Parathyroid adenoma (tissue), 2 donors: ENCODE data around the gene MTHFD2.

Experiments
- H2AFZ ChIP-seq: fragments of 300-600 bp; sonication (generic); one replicate; pipeline ENCODE4 v1.7.0; 2017; ENCODE audit warnings: antibody characterized with exemption, mild to moderate bottlenecking
- H3K27ac ChIP-seq: fragments of 300-600 bp; sonication (generic); one replicate; pipeline ENCODE4 v1.7.0; 2017
- H3K27me3 ChIP-seq: fragments of 300-600 bp; sonication (generic); one replicate; pipeline ENCODE4 v1.7.0; 2017; ENCODE audit warnings: low read length; ENCODE audit not compliant: control insufficient read depth, insufficient read depth
- H3K36me3 ChIP-seq: fragments of 300-600 bp; sonication (generic); one replicate; pipeline ENCODE4 v1.7.0; 2017; ENCODE audit warnings: low read length; ENCODE audit not compliant: control insufficient read depth, insufficient read depth
- H3K4me1 ChIP-seq: fragments of 300-600 bp; sonication (generic); one replicate; pipeline ENCODE4 v1.7.0; 2017; ENCODE audit warnings: control low read depth
- H3K4me2 ChIP-seq: fragments of 300-600 bp; sonication (generic); one replicate; pipeline ENCODE4 v1.7.0; 2017; ENCODE audit warnings: low read length
- H3K4me3 ChIP-seq: fragments of 300-600 bp; sonication (generic); one replicate; pipeline ENCODE4 v1.7.0; 2017; ENCODE audit warnings: low read depth, low read length
- H3K79me2 ChIP-seq: fragments of 300-600 bp; sonication (generic); one replicate; pipeline ENCODE4 v1.7.0; 2017; ENCODE audit warnings: control low read depth
- H3K9ac ChIP-seq: fragments of 300-600 bp; sonication (generic); one replicate; pipeline ENCODE4 v1.7.0; 2017; ENCODE audit warnings: mild to moderate bottlenecking
- H3K9me3 ChIP-seq: fragments of 300-600 bp; sonication (generic); one replicate; pipeline ENCODE4 v1.7.0; 2017; ENCODE audit warnings: low read length; ENCODE audit not compliant: control insufficient read depth
- TF ChIP-seq, protein P1 (sequence below): fragments of 300-600 bp; sonication (generic); IDR thresholded peaks from one replicate; pipeline ENCODE4 v1.7.0; 2017; ENCODE audit warnings: antibody characterized with exemption, mild to moderate bottlenecking
- donor health status: primary hyperparathyroidism.

MTHFD2 gene

DNA sequence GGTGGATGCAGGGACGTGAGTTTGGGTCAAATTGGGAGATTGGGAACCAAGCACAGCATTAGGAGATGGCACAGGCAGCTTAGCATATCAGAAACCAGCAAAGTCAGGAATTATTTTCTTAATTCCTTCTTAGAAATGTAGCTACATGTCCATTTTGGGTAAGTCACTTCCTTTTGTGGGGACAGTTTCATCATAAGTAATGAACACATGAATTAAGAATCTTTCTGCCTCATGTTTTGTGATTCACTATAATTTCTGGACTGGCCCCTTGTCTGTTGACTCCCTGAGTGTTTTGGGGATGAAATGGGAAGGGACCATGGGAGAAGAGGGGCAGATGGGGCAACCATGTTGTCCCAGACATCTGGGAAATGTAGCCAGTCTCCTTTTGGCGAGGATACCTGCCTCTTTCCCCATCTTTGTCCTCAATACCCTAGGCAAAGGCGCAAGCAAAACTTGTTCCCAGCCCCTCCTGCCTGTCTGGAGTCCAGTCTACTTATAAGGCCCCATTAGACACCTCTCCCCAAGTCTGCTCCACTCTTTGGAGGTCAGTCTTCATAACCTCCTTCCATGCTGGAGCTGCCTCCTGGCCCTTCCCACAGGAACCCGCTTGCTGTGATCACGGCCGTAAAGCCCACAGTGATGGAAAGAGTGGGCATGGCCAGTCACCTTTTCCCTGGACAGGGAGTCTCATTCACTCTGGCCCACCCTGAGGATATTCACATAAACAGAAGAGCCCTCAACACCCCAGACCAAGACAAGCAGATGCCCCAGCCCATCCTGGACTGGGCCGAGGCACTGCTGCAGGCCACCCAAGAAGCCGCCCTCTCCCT is 25.7 kb downstream of the MTHFD2 start:
- no peak overlapping the region for H3K9ac ChIP-seq
- peaks cover 4% of the 10 kb centered on the region for H3K4me1 ChIP-seq
- H3K79me2 ChIP-seq: no peaks in the 10 kb centered on the region
- no peaks in the 10 kb centered on the region for H3K9me3 ChIP-seq
- H2AFZ ChIP-seq: no peak overlapping the region
- H3K36me3 ChIP-seq: no peaks in the 10 kb centered on the region
- H3K27ac ChIP-seq: no peak overlapping the region
- H3K4me2 ChIP-seq: no peak overlapping the region
- H3K27me3 ChIP-seq: no peaks in the 10 kb centered on the region
- no peak overlapping the region for H3K4me3 ChIP-seq
- TF ChIP-seq, protein P1, sequence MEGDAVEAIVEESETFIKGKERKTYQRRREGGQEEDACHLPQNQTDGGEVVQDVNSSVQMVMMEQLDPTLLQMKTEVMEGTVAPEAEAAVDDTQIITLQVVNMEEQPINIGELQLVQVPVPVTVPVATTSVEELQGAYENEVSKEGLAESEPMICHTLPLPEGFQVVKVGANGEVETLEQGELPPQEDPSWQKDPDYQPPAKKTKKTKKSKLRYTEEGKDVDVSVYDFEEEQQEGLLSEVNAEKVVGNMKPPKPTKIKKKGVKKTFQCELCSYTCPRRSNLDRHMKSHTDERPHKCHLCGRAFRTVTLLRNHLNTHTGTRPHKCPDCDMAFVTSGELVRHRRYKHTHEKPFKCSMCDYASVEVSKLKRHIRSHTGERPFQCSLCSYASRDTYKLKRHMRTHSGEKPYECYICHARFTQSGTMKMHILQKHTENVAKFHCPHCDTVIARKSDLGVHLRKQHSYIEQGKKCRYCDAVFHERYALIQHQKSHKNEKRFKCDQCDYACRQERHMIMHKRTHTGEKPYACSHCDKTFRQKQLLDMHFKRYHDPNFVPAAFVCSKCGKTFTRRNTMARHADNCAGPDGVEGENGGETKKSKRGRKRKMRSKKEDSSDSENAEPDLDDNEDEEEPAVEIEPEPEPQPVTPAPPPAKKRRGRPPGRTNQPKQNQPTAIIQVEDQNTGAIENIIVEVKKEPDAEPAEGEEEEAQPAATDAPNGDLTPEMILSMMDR: no peak

DNA sequence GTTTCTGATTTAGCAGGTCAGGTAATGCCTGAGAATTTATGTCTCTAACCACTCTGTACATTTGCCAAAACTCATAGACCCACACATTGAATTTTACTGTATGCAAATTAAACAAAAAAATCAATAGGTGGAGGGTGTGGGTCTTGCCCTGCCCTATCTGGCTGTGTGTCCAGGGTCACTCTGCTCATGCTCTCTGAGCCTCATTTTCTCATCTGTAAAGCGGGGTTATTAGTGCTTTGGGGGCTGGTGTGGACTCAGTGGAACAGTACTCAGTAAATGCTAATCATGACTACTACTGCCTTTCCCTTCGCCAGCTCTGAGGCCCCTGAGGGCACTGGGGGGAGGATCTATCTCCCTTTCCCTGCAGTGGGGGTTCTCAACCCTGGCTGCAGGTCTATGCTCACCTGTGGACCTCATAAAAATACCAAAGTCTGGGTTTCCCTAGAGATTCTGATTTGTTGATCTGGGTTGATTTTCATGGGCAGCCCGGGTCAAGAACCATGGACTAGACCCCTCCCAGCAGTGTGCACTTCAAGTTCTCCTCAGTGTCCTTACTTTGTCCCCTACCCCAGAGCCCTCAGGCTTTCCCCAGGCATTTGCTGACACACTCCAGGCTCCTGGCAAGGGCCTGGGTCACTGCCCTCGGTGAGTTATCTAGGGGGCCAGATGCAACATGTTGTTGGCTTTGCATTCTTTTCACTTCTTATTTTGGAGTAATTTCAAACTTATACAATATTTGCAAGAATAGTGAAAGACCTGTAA is 27.5 kb downstream of the MTHFD2 start:
- Histone ChIP-seq H3K4me3 (no peak overlapping the region), H3K36me3 (no peaks in the 10 kb centered on the region), H2AFZ (no peak overlapping the region)

DNA sequence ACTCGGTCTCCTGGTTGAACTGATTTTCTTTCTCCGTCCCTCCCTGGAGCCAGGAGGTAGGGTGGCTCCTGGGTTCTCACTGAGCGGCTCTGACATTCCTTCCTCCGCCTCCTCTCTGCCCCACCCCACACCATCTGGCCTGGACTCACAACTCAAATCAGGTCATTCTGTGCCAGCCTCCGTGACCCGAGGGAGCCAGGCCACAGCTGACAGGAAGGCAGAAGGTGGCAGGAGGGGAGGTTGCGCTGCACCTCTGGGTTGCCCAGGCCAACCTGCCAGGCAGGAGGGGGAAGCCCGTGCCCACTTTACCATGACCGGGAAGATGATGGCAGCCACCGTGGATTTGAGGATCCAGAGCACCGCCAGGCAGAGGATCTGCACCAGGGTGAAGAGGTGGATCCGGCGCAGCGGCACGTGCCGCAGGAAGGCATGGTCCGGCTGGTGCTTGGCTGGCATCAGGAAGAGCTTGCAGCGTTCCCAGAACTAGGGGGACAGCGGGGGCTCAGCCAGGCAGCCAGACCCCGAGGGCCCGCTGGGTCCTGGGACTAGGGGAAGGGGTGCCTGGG is 28.3 kb downstream of the MTHFD2 start:
- no peak overlapping the region for H3K27ac ChIP-seq

More for the DNA sequence above, 27.5 kb downstream of the MTHFD2 start:
- H3K27ac ChIP-seq: no peak overlapping the region
- no peaks in the 10 kb centered on the region for H3K4me1 ChIP-seq
- no peaks in the 10 kb centered on the region for H3K9me3 ChIP-seq
- H3K27me3 ChIP-seq: no peaks in the 10 kb centered on the region
- no peak overlapping the region for H3K4me2 ChIP-seq
- H3K79me2 ChIP-seq: no peaks in the 10 kb centered on the region
- no peak overlapping the region for H3K9ac ChIP-seq
- TF ChIP-seq, protein P1: no peak

DNA sequence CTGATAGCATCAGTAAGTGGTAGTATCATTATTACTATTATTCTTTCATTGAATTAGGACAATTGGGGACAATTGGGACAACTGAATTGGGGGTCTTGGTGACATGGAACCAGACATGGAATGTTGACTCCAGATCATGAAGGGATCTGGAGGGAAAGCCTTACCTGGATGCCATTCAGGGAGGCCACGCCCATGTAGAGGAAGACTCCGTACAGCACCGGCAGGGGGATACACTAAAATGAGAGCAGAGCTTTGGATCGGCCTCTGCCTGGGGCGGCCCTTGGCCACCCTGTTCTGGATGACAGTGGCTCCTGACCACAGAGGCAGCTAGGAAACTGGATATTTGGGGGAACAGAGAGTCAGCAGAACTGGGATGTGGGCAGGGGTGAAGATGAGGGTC is 29.2 kb downstream of the MTHFD2 start:
- Histone ChIP-seq H3K9ac (no peak overlapping the region), H3K4me2 (no peak overlapping the region), H3K4me3 (no peak overlapping the region), H3K9me3 (no peaks in the 10 kb centered on the region), H3K4me1 (no peaks in the 10 kb centered on the region), H2AFZ (no peak overlapping the region), H3K36me3 (no peaks in the 10 kb centered on the region), H3K79me2 (no peaks in the 10 kb centered on the region), H3K27ac (no peak overlapping the region), H3K27me3 (no peaks in the 10 kb centered on the region)
- TF ChIP-seq, protein P1: no peak

More for the DNA sequence above, 28.3 kb downstream of the MTHFD2 start:
- Histone ChIP-seq H3K9ac (no peak overlapping the region), H3K4me2 (no peak overlapping the region), H3K4me3 (no peak overlapping the region), H2AFZ (no peak overlapping the region), H3K4me1 (no peaks in the 10 kb centered on the region), H3K27me3 (no peaks in the 10 kb centered on the region), H3K9me3 (no peaks in the 10 kb centered on the region), H3K36me3 (no peaks in the 10 kb centered on the region), H3K79me2 (no peaks in the 10 kb centered on the region)
- TF ChIP-seq, protein P1: no peak
